ENCODE data around the gene KCNIP1. TPM values are rescaled to one million over a fixed set of nuclear protein-coding genes. Genes with fewer than 3 reads are reported as not detected.
"Not testable (repeated sequence)": the region's sequence is repeated elsewhere in the genome, so short reads cannot be mapped to it uniquely, and the experiment has no call there.

Gene KCNIP1
- total and polyA plus RNA-seq, 2 experiments from 2014 or later, result 0.43 to 0.80 TPM

- H3K9me2 ChIP-seq (replicated peaks; ENCODE audit: insufficient read depth), result no peaks in the 10 kb centered on the region
- no peak overlapping the region for H3K4me2 ChIP-seq
- no peaks in the 10 kb centered on the region for H3K36me3 ChIP-seq (replicated peaks; ENCODE audit: insufficient read depth, low read depth)
- no peaks in the 10 kb centered on the region for H3K9me3 ChIP-seq (ENCODE audit: low read depth)
- H3K79me2 ChIP-seq, result no peaks in the 10 kb centered on the region
- no peak for TF ChIP-seq EZH2phosphoT487 (IDR thresholded peaks at IDR 0.05; ENCODE audit: low read depth, severe bottlenecking, unreplicated experiment)
- TF ChIP-seq CTCF (IDR thresholded peaks at IDR 0.05; ENCODE audit: poor library complexity), result no peak
- TF ChIP-seq EZH2 (IDR thresholded peaks at IDR 0.05; ENCODE audit: borderline replicate concordance), result no peak
- WGBS (ENCODE audit: low lambda C conversion rate, missing lambda C conversion rate), result 77% methylated on average over 9 of the region's 9 CpGs
- H3K4me1 ChIP-seq (ENCODE audit: insufficient read depth), result peaks cover 16% of the 10 kb centered on the region
- H2AFZ ChIP-seq, result no peak overlapping the region
- H3K27ac ChIP-seq, result no peak overlapping the region
- no peak for DNase-seq (ENCODE audit: low spot score)
- no peaks in the 10 kb centered on the region for H4K20me1 ChIP-seq (ENCODE audit: insufficient read depth, poor library complexity, severe bottlenecking)
- no peaks in the 10 kb centered on the region for H3K27me3 ChIP-seq
- no peak overlapping the region for H3K4me3 ChIP-seq
Observed at GRCh38 chr5:170760113-170760512, 256.3 kb downstream of the KCNIP1 start.

GRCh38 chr5:170761048-170761707 lies 257.4 kb downstream of the KCNIP1 start:
- Histone ChIP-seq H3K4me2 (no peak overlapping the region), H3K36me3 (replicated peaks; ENCODE audit: insufficient read depth, low read depth) (no peaks in the 10 kb centered on the region), H3K9me2 (replicated peaks; ENCODE audit: insufficient read depth) (no peaks in the 10 kb centered on the region), H3K4me1 (ENCODE audit: insufficient read depth) (peaks cover 16% of the 10 kb centered on the region), H2AFZ (no peak overlapping the region), H3K27me3 (no peaks in the 10 kb centered on the region), H3K4me3 (no peak overlapping the region), H3K27ac (no peak overlapping the region), H3K9me3 (ENCODE audit: low read depth) (no peaks in the 10 kb centered on the region), H3K79me2 (no peaks in the 10 kb centered on the region), H4K20me1 (ENCODE audit: insufficient read depth, poor library complexity, severe bottlenecking) (no peaks in the 10 kb centered on the region)
- TF ChIP-seq CTCF (IDR thresholded peaks at IDR 0.05; ENCODE audit: poor library complexity), result no peak
- TF ChIP-seq EZH2 (IDR thresholded peaks at IDR 0.05; ENCODE audit: borderline replicate concordance), result no peak
- no peak for TF ChIP-seq EZH2phosphoT487 (IDR thresholded peaks at IDR 0.05; ENCODE audit: low read depth, severe bottlenecking, unreplicated experiment)
- DNase-seq (ENCODE audit: low spot score), result no peak
- WGBS (ENCODE audit: low lambda C conversion rate, missing lambda C conversion rate), result 68% methylated on average over 7 of the region's 7 CpGs

GRCh38 chr5:170761708-170762066 lies 257.9 kb downstream of the KCNIP1 start:
- Histone ChIP-seq H3K4me2 (no peak overlapping the region), H3K4me1 (ENCODE audit: insufficient read depth) (peaks cover 15% of the 10 kb centered on the region), H3K79me2 (no peaks in the 10 kb centered on the region), H3K9me3 (ENCODE audit: low read depth) (no peaks in the 10 kb centered on the region), H3K9me2 (replicated peaks; ENCODE audit: insufficient read depth) (no peaks in the 10 kb centered on the region), H3K4me3 (no peak overlapping the region), H2AFZ (no peak overlapping the region), H3K36me3 (replicated peaks; ENCODE audit: insufficient read depth, low read depth) (no peaks in the 10 kb centered on the region), H3K27me3 (no peaks in the 10 kb centered on the region), H4K20me1 (ENCODE audit: insufficient read depth, poor library complexity, severe bottlenecking) (no peaks in the 10 kb centered on the region), H3K27ac (no peak overlapping the region)
- DNase-seq (ENCODE audit: low spot score), result no peak
- 84% methylated on average over 6 of the region's 6 CpGs for WGBS (ENCODE audit: low lambda C conversion rate, missing lambda C conversion rate)
- TF ChIP-seq EZH2 (IDR thresholded peaks at IDR 0.05; ENCODE audit: borderline replicate concordance) (no peak), EZH2phosphoT487 (IDR thresholded peaks at IDR 0.05; ENCODE audit: low read depth, severe bottlenecking, unreplicated experiment) (no peak), CTCF (IDR thresholded peaks at IDR 0.05; ENCODE audit: poor library complexity) (no peak)

GRCh38 chr5:170762298-170762697 lies 258.5 kb downstream of the KCNIP1 start:
- H3K27me3 ChIP-seq; H3K9me2 ChIP-seq (replicated peaks; ENCODE audit: insufficient read depth); DNase-seq (ENCODE audit: low spot score); H3K4me2 ChIP-seq; H4K20me1 ChIP-seq (ENCODE audit: insufficient read depth, poor library complexity, severe bottlenecking); H3K27ac ChIP-seq; H3K9me3 ChIP-seq (ENCODE audit: low read depth); H3K36me3 ChIP-seq (replicated peaks; ENCODE audit: insufficient read depth, low read depth); H3K79me2 ChIP-seq; H3K4me3 ChIP-seq; H2AFZ ChIP-seq: not testable (repeated sequence)
- 90% methylated on average over 9 of the region's 9 CpGs for WGBS (ENCODE audit: low lambda C conversion rate, missing lambda C conversion rate)
- peaks cover 10% of the 10 kb centered on the region for H3K4me1 ChIP-seq (ENCODE audit: insufficient read depth)

DNA sequence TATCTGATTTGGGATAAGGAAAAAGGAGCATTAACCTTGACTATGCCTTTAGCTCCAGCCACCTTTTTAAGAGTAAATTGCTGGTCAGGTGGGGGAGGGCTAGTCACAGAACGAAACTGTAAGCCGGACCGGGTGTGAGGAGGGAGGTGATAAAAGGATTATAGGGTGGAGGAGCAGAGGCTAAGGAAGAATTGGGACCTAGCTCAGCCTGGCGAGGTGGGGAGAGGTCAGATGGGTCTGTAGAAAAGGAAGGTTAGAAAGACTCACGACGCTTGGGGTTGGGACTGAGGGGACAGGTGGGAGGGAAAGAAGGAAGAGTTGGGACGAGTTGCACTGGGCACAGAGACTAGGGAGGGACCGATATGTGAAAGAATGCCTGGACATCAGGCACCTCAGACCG lies 262.0 kb downstream of the KCNIP1 start:
- H3K27me3 ChIP-seq; H2AFZ ChIP-seq; H3K27ac ChIP-seq; H3K4me1 ChIP-seq (ENCODE audit: insufficient read depth); H3K4me2 ChIP-seq; DNase-seq (ENCODE audit: low spot score); H3K4me3 ChIP-seq; H4K20me1 ChIP-seq (ENCODE audit: insufficient read depth, poor library complexity, severe bottlenecking); H3K9me2 ChIP-seq (replicated peaks; ENCODE audit: insufficient read depth); H3K9me3 ChIP-seq (ENCODE audit: low read depth); H3K36me3 ChIP-seq (replicated peaks; ENCODE audit: insufficient read depth, low read depth); H3K79me2 ChIP-seq: not testable (repeated sequence)
- 57% methylated on average over 9 of the region's 9 CpGs for WGBS (ENCODE audit: low lambda C conversion rate, missing lambda C conversion rate)

All from hepatocyte (in vitro differentiated cells).